Neuronal stem cell (in vitro differentiated cells): ENCODE results near the gene ACTL6B.

ENCODE experiments used
- DNase-seq: peaks from one replicate; pipeline ENCODE4 v3.0.0-alpha.2; 2013; ENCODE audit warnings: low spot score
- H2AFZ ChIP-seq: one replicate; pipeline ENCODE4 v1.6.1; 2013; ENCODE audit warnings: mild to moderate bottlenecking, low read length, inconsistent platforms
- H2AK5ac ChIP-seq: 2 replicates; pipeline ENCODE4 v1.6.1; 2013; ENCODE audit warnings: low read depth, mild to moderate bottlenecking, inconsistent platforms, low read length, moderate library complexity, mixed read lengths
- H2BK120ac ChIP-seq: 2 replicates; pipeline ENCODE4 v1.6.1; 2013; ENCODE audit warnings: low read depth, mild to moderate bottlenecking, inconsistent platforms, low read length, moderate library complexity, mixed read lengths
- H2BK12ac ChIP-seq: one replicate; pipeline ENCODE4 v1.6.1; 2013; ENCODE audit warnings: low read length, inconsistent platforms
- H2BK15ac ChIP-seq: 2 replicates; pipeline ENCODE4 v1.6.1; 2013; ENCODE audit warnings: mild to moderate bottlenecking, low read length, inconsistent platforms, mixed read lengths
- H2BK5ac ChIP-seq: one replicate; pipeline ENCODE4 v1.6.1; 2013; ENCODE audit warnings: inconsistent platforms, mild to moderate bottlenecking, low read length, moderate library complexity
- H3K14ac ChIP-seq: one replicate; pipeline ENCODE4 v1.6.1; 2013; ENCODE audit warnings: low read length, inconsistent platforms
- H3K18ac ChIP-seq: 2 replicates; pipeline ENCODE4 v1.6.1; 2013; ENCODE audit warnings: low read length, inconsistent platforms
- H3K23ac ChIP-seq: 2 replicates; pipeline ENCODE4 v1.6.1; 2013; ENCODE audit warnings: low read depth, mild to moderate bottlenecking, mixed read lengths, low read length, inconsistent platforms; ENCODE audit not compliant: poor library complexity
- H3K27ac ChIP-seq: replicated peaks from 3 replicates; pipeline ENCODE4 v1.5.1; 2013; ENCODE audit warnings: low read length, inconsistent platforms
- H3K27me3 ChIP-seq, 3 experiments: 2 replicates each; pipeline ENCODE4 v1.6.1; 2013; ENCODE audit warnings: low read length in 3 of 3, mild to moderate bottlenecking in 2 of 3, inconsistent platforms in 1 of 3, low read depth in 1 of 3, mixed read lengths in 1 of 3, moderate library complexity in 1 of 3; ENCODE audit not compliant: control insufficient read depth in 3 of 3, insufficient read depth in 3 of 3
- H3K36me3 ChIP-seq, 2 donors: replicated peaks in 1 of 2; 2 replicates each; pipeline ENCODE4 v1.6.1; 2013; ENCODE audit warnings: low read length in 2 of 2; ENCODE audit not compliant: control insufficient read depth in 2 of 2, insufficient read depth in 2 of 2
- H3K4ac ChIP-seq: 2 replicates; pipeline ENCODE4 v1.6.1; 2013; ENCODE audit warnings: inconsistent platforms, mild to moderate bottlenecking, low read length, moderate library complexity
- H3K4me1 ChIP-seq, 2 donors: 1 replicate in 1 of 2; 2 replicates in 1 of 2; pipeline ENCODE4 v1.6.1; 2013; ENCODE audit warnings: low read length in 2 of 2, low read depth in 1 of 2; ENCODE audit not compliant: control insufficient read depth in 2 of 2, insufficient read depth in 1 of 2
- H3K4me2 ChIP-seq: one replicate; pipeline ENCODE4 v1.6.1; 2013; ENCODE audit warnings: mild to moderate bottlenecking, low read length, inconsistent platforms; ENCODE audit not compliant: insufficient read depth, poor library complexity, severe bottlenecking
- H3K4me3 ChIP-seq, 2 donors: 2 replicates each; pipeline ENCODE4 v1.5.1; 2013; ENCODE audit warnings: low read length in 2 of 2, mild to moderate bottlenecking in 2 of 2, inconsistent platforms in 1 of 2, moderate library complexity in 1 of 2
- H3K79me1 ChIP-seq: one replicate; pipeline ENCODE4 v1.6.1; 2013; ENCODE audit warnings: low read depth, mild to moderate bottlenecking, inconsistent platforms, low read length, moderate library complexity
- H3K9ac ChIP-seq: one replicate; pipeline ENCODE4 v1.6.1; 2013; ENCODE audit warnings: mild to moderate bottlenecking, low read depth, low read length, inconsistent platforms; ENCODE audit not compliant: poor library complexity
- H3K9me3 ChIP-seq, 2 donors: replicated peaks in 1 of 2; 2 replicates each; pipeline versions ENCODE3 to v1.6.1; 2013; ENCODE audit warnings: low read length in 2 of 2, mild to moderate bottlenecking in 2 of 2, inconsistent platforms in 1 of 2, low read depth in 1 of 2, mixed read lengths in 1 of 2, moderate library complexity in 1 of 2; ENCODE audit not compliant: control insufficient read depth in 2 of 2, insufficient read depth in 1 of 2
- H4K8ac ChIP-seq: one replicate; pipeline ENCODE4 v1.6.1; 2013; ENCODE audit warnings: low read depth, mild to moderate bottlenecking, inconsistent platforms, low read length, moderate library complexity
- H4K91ac ChIP-seq: one replicate; pipeline ENCODE4 v1.6.1; 2013; ENCODE audit warnings: low read length, low read depth, mild to moderate bottlenecking, inconsistent platforms; ENCODE audit not compliant: poor library complexity
- WGBS, 2 donors: extraction: QIAGEN DNeasy Blood & Tissue Kit; methylation state at CpG; one replicate each; pipeline ENCODE4 v1.1.7; 2013; ENCODE audit warnings: missing lambda C conversion rate in 2 of 2, mixed read lengths in 1 of 2; ENCODE audit not compliant: insufficient read length in 2 of 2, insufficient replicate concordance in 1 of 2; ENCODE audit errors: extremely low coverage in 2 of 2; 5-methylcytosine and 5-hydroxymethylcytosine counted together

Gene ACTL6B

DNA sequence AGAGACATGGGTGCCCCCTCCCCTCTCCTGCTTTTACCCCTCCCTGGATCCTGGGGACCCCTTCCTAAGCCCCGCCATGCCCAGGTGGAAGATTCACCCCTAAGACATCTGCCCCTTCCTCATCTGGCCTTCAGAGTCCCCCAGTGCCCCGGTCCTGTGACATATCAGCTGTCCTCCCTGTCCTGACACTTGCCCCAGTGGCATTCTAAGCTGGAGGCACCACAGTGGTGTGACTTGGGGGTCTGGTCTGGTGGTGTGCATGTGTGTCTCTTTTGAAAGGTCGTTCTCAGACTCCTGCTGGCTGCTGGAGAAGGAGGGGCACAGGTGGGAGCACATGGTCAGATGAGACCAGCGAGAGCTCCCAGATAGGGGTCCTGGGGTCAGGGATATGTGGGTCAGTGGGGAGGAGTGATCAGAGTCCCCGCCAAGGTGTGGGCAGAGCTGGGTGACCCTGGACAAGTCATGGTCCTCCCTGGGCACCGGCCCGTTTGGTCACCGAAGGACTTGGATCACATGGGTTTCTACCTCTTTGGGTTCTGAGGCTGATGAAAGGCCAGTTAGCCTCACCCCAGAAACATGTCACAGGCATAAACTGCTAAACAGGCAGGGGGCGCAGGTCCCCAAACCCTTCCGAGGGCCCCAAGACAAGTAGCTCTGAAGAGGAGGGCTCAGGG lies 14.3 kb downstream of the ACTL6B start:
- no peak overlapping the region for H2BK120ac ChIP-seq
- H3K27me3 ChIP-seq = peaks cover 0 to 15% (median 0%) of the 10 kb centered on the region in 3 experiments
- H2AFZ ChIP-seq = no peak overlapping the region
- peak overlapping the region; percentile 10 for H2BK12ac ChIP-seq
- no peak for DNase-seq
- H3K36me3 ChIP-seq = no peaks in the 10 kb centered on the region
- peak overlapping the region; percentile 66 for H2BK5ac ChIP-seq
- H3K14ac ChIP-seq = no peak overlapping the region
- no peak overlapping the region for H4K8ac ChIP-seq
- H3K4ac ChIP-seq = no peak overlapping the region
- H3K18ac ChIP-seq = peak overlapping the region; percentile 71
- H3K4me3 ChIP-seq = no peak overlapping the region
- H3K23ac ChIP-seq = peak overlapping the region; percentile 89
- H3K4me2 ChIP-seq = no peak overlapping the region
- no peak overlapping the region for H3K9ac ChIP-seq
- H2BK15ac ChIP-seq = peak overlapping the region; percentile 24
- peak overlapping the region; percentile 47 for H2AK5ac ChIP-seq
- H3K4me1 ChIP-seq = peaks cover 0 to 2% of the 10 kb centered on the region in 2 donors
- H3K27ac ChIP-seq = no peak overlapping the region
- no peaks in the 10 kb centered on the region for H3K9me3 ChIP-seq
- no CpG with 5 or more reads among the region's 10 CpGs for WGBS, 2 donors
- H4K91ac ChIP-seq = no peak overlapping the region
- H3K79me1 ChIP-seq = no peaks in the 10 kb centered on the region

DNA sequence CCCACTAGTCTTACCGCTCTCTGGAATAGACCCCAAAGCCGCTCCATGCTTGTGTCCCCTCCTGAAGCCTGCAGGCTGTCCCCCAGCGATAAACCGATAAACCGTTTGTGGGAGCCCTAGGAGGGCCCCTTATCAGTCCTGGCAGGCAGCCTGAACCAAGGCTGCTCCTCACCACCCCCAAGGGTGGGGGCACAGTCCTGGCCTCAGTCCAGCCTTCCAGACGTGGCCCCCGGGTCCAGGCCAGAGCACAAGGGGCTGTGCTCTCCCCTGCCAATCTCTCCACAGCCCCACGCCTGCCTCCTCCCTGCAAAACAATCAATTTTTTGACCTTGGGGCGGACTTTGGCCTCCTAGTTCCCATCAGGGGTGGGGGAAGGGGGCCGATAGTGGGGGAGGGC lies 14.8 kb downstream of the ACTL6B start, which contains the start of gene TFR2:
TSS of gene TFR2 (minus strand) at position 90 of the 397 bp plus-strand sequence. CDS start at position 47, 43 bp downstream.
- Histone ChIP-seq H2BK120ac (peak within 1 kb of the TSS; percentile 47), H3K18ac (peak within 1 kb of the TSS; percentile 71), H3K4me2 (no peak within 1 kb of the TSS), H3K27ac (no peak within 1 kb of the TSS), H3K4me1 (peaks cover 0 to 2% of the 10 kb centered on the region in 2 donors), H3K14ac (peak within 1 kb of the TSS; percentile 38), H3K27me3 (peaks cover 0 to 11% (median 0%) of the 10 kb centered on the region in 3 experiments), H3K4ac (no peak within 1 kb of the TSS), H2BK12ac (peak within 1 kb of the TSS; percentile 10), H3K4me3 (peak within 1 kb of the TSS in 1 of 2 donors; percentile 54), H4K8ac (peak within 1 kb of the TSS; percentile 17), H3K9me3 (no peaks in the 10 kb centered on the region), H2BK15ac (peak within 1 kb of the TSS; percentile 24), H3K9ac (no peak within 1 kb of the TSS), H3K79me1 (no peaks in the 10 kb centered on the region), H2AK5ac (peak within 1 kb of the TSS; percentile 81), H4K91ac (no peak within 1 kb of the TSS), H3K23ac (peak within 1 kb of the TSS; percentile 89), H2BK5ac (peak within 1 kb of the TSS; percentile 78), H2AFZ (peak within 1 kb of the TSS; percentile 53), H3K36me3 (no peaks in the 10 kb centered on the region)
- no peak for DNase-seq
- WGBS, 2 donors = no CpG with 5 or more reads among the region's 10 CpGs

DNA sequence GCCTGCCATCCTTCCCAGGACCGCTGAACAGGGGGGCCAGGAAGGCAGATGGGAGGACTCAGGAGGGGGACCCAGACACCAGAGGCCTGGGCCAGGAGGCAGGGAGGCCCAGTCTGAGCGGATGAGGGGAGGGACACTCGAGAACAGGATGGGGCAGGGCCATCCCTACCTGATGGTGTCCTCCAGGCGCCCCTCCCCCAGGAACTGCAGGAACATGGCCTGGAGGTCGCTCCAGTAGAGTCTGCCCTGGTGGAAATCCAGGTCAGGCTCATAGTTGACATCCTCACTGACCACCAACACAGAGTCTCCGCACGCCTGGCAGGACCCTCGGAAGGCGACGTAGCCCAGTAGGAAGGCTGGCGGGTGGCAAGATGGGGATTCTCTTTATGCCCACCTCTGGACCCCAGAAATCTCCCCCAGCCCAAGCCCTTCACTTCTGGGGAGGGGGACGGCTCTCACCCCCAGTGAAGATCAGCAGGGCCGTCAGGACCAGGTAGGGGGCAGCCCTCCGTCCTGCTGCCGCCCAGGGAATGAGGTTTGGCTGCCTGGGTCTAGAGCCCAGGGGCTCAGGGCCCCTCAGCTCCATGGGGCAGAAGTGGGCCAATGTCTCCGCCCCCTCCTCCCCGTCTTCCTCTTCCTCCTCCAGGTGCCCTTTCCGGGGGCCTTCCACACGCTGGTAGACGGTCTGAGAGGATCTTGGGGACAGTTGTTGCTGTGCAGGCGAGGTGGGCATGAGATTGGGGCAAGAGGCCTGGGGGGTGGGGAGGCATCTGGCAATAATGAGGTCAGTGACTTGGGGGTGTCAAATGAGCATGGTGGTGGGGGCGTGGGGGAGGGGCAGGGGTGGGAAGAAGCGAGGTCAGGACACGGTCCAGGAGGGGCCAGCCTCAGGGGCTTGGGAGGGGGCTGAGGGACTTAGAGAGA lies 15.5 kb downstream of the ACTL6B start:
- H2BK15ac ChIP-seq = no peak overlapping the region
- H3K9me3 ChIP-seq = no peaks in the 10 kb centered on the region
- no CpG with 5 or more reads among the region's 24 CpGs for WGBS, 2 donors
- no peak overlapping the region for H3K4me2 ChIP-seq
- no peak overlapping the region for H3K4ac ChIP-seq
- peak overlapping the region; percentile 86 for H3K23ac ChIP-seq
- DNase-seq = no peak
- H3K14ac ChIP-seq = peak overlapping the region; percentile 38
- H2BK12ac ChIP-seq = no peak overlapping the region
- peak overlapping the region in 1 of 2 donors; percentile 54 for H3K4me3 ChIP-seq
- H2BK5ac ChIP-seq = peak overlapping the region; percentile 78
- peak overlapping the region; percentile 47 for H2BK120ac ChIP-seq
- H3K79me1 ChIP-seq = no peaks in the 10 kb centered on the region
- no peak overlapping the region for H3K9ac ChIP-seq
- no peaks in the 10 kb centered on the region for H3K36me3 ChIP-seq
- peak overlapping the region; percentile 58 for H3K18ac ChIP-seq
- H3K27me3 ChIP-seq = peaks cover 0 to 5% (median 0%) of the 10 kb centered on the region in 3 experiments
- peak overlapping the region; percentile 81 for H2AK5ac ChIP-seq
- H4K8ac ChIP-seq = peak overlapping the region; percentile 17
- peaks cover 0 to 2% of the 10 kb centered on the region in 2 donors for H3K4me1 ChIP-seq
- H3K27ac ChIP-seq = no peak overlapping the region
- no peak overlapping the region for H2AFZ ChIP-seq
- no peak overlapping the region for H4K91ac ChIP-seq
